Duodenal mucosa (tissue), 2 donors: ENCODE measurements around the gene ABCF3.

Experiments
- H3K27ac ChIP-seq: one replicate; pipeline ENCODE4 v1.7.0; 2013; ENCODE audit warnings: low read depth, low read length
- H3K27me3 ChIP-seq, 2 donors: one replicate each; pipeline ENCODE4 v1.7.0; 2013; ENCODE audit warnings: low read length in 2 of 2, control low read depth in 1 of 2; ENCODE audit not compliant: insufficient read depth in 2 of 2, control insufficient read depth in 1 of 2
- H3K36me3 ChIP-seq, 2 donors: one replicate each; pipeline ENCODE4 v1.7.0; 2013; ENCODE audit warnings: low read length in 2 of 2, control low read depth in 1 of 2; ENCODE audit not compliant: insufficient read depth in 2 of 2, control insufficient read depth in 1 of 2
- H3K4me1 ChIP-seq, 2 donors: one replicate each; pipeline ENCODE4 v1.7.0; 2013; ENCODE audit warnings: low read length in 2 of 2, control low read depth in 1 of 2; ENCODE audit not compliant: insufficient read depth in 2 of 2, control insufficient read depth in 1 of 2
- H3K4me3 ChIP-seq, 2 donors: one replicate each; pipeline ENCODE4 v1.7.0; 2013; ENCODE audit warnings: low read length in 2 of 2, low read depth in 1 of 2
- H3K9ac ChIP-seq, 2 donors: one replicate each; pipeline ENCODE4 v1.7.0; 2013; ENCODE audit warnings: low read length in 2 of 2, low read depth in 1 of 2
- H3K9me3 ChIP-seq, 2 donors: one replicate each; pipeline ENCODE4 v1.7.0; 2013; ENCODE audit warnings: low read length in 2 of 2, control low read depth in 1 of 2; ENCODE audit not compliant: control insufficient read depth in 1 of 2

ABCF3 gene, protein sequence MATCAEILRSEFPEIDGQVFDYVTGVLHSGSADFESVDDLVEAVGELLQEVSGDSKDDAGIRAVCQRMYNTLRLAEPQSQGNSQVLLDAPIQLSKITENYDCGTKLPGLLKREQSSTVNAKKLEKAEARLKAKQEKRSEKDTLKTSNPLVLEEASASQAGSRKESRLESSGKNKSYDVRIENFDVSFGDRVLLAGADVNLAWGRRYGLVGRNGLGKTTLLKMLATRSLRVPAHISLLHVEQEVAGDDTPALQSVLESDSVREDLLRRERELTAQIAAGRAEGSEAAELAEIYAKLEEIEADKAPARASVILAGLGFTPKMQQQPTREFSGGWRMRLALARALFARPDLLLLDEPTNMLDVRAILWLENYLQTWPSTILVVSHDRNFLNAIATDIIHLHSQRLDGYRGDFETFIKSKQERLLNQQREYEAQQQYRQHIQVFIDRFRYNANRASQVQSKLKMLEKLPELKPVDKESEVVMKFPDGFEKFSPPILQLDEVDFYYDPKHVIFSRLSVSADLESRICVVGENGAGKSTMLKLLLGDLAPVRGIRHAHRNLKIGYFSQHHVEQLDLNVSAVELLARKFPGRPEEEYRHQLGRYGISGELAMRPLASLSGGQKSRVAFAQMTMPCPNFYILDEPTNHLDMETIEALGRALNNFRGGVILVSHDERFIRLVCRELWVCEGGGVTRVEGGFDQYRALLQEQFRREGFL

DNA sequence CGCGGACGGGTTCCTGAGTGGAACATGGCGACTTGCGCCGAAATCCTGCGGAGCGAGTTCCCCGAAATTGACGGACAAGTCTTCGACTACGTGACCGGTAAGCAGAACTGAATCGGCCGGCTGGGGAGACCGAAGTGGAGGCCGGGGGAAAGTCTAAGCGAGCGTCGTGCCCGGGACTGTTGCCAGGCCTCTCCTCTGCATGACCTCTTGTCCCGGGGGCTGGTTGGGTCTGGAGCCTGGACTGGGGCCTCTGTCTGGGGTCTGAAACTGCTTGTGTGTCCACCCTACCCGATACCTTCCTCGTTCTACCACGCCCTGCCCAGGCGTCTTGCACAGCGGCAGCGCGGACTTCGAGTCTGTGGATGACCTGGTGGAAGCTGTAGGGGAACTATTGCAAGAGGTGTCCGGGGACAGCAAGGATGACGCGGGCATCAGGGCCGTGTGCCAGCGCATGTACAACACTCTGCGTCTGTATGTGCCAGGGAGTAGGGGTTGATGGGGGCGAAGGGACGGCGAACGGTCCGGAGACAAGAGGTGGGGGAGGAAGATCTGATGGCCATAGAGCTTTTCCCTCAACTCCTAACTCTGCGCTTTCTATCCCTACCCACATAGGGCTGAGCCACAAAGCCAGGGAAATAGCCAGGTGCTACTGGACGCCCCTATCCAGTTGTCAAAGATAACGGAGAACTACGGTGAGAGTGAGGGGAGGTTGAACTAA, at the start of gene ABCF3:
TSS of gene ABCF3 (plus strand) at position 16 of the 718 bp plus-strand sequence. CDS start at position 25, 9 bp downstream.
- Histone ChIP-seq H3K9ac (peak within 1 kb of the TSS; percentile 96), H3K36me3 (peaks cover 49 to 68% of the 10 kb centered on the region in 2 donors), H3K4me1 (peaks cover 18 to 21% of the 10 kb centered on the region in 2 donors), H3K27me3 (no peaks in the 10 kb centered on the region), H3K27ac (peak within 1 kb of the TSS; percentile 67), H3K9me3 (no peaks in the 10 kb centered on the region), H3K4me3 (peak within 1 kb of the TSS; percentile 98 to 99)

DNA sequence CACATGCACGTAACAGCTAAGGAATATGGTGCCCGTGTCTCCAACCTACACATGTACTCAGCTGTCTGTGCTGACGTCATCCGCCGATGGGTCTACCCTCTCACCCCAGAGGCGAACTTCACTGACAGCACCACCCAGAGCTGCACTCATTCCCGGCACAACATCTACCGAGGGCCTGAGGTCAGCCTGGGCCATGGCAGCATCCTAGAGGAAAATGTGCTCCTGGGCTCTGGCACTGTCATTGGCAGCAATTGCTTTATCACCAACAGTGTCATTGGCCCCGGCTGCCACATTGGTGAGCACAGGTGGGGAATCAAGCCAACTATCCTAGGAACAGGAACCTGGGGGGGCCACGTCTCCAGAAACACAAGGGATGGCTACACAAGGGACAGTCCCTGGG, 45.6 kb upstream of the ABCF3 start:
- Histone ChIP-seq H3K36me3 (peaks cover 52 to 68% of the 10 kb centered on the region in 2 donors), H3K27ac (no peak overlapping the region), H3K27me3 (no peaks in the 10 kb centered on the region), H3K4me1 (peaks cover 20 to 24% of the 10 kb centered on the region in 2 donors), H3K4me3 (no peak overlapping the region), H3K9me3 (no peaks in the 10 kb centered on the region), H3K9ac (no peak overlapping the region)

DNA sequence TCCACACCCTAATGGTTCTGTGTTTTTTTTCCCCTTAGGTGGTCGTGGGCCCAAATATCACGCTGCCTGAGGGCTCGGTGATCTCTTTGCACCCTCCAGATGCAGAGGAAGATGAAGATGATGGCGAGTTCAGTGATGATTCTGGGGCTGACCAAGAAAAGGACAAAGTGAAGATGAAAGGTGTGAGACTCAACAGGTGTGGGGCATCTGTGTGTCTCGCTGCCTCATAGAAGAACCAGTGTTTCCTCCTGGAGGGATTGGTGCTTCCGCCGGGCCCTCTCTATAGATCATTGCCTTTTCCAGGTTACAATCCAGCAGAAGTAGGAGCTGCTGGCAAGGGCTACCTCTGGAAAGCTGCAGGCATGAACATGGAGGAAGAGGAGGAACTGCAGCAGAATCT, 43.8 kb upstream of the ABCF3 start:
- H3K4me3 ChIP-seq: no peak overlapping the region
- no peak overlapping the region for H3K27ac ChIP-seq
- no peaks in the 10 kb centered on the region for H3K9me3 ChIP-seq
- no peaks in the 10 kb centered on the region for H3K27me3 ChIP-seq
- H3K9ac ChIP-seq: no peak overlapping the region
- H3K4me1 ChIP-seq: peaks cover 7 to 10% of the 10 kb centered on the region in 2 donors
- peaks cover 50 to 66% of the 10 kb centered on the region in 2 donors for H3K36me3 ChIP-seq

DNA sequence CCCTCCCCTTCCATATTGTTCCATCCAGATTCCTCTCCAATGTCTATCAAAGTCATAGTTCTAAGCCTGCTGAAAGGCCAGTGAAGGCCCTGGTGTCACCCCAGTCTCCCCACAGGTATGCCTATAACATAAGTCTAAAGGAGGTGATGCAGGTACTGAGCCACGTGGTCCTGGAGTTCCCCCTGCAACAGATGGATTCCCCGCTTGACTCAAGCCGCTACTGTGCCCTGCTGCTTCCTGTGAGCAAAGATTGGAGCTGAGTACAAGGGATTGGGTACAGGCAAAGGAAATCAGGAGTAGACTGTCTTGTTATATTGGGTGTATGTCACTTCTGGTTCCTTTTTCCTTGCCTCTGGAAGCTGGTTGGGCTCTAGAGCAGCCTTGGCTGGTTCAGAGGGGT, 42.7 kb upstream of the ABCF3 start:
- Histone ChIP-seq H3K4me3 (no peak overlapping the region), H3K4me1 (peaks cover 6 to 7% of the 10 kb centered on the region in 2 donors), H3K9ac (no peak overlapping the region), H3K36me3 (peaks cover 48 to 58% of the 10 kb centered on the region in 2 donors), H3K9me3 (no peaks in the 10 kb centered on the region), H3K27ac (no peak overlapping the region), H3K27me3 (no peaks in the 10 kb centered on the region)

DNA sequence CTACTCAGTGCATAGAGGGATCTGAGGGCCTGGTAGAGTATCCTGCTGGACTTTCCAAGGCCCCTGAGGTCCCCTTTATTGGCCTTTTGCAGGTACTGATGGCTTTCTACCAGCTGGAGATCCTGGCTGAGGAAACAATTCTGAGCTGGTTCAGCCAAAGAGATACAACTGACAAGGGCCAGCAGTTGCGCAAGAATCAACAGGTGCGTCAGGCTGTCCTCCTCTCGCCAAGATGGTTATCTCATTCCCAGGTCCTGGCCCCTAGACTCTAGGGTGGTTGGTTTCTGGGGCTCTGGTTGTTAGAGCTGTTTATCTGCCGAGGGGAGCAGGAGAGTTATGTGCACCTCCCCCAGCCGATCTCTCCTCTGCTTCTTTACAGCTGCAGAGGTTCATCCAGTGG, 41.5 kb upstream of the ABCF3 start:
- H3K36me3 ChIP-seq: peaks cover 48 to 56% of the 10 kb centered on the region in 2 donors
- H3K4me3 ChIP-seq: no peak overlapping the region
- H3K27me3 ChIP-seq: no peaks in the 10 kb centered on the region
- peaks cover 6 to 7% of the 10 kb centered on the region in 2 donors for H3K4me1 ChIP-seq
- H3K9ac ChIP-seq: no peak overlapping the region
- no peaks in the 10 kb centered on the region for H3K9me3 ChIP-seq
- H3K27ac ChIP-seq: no peak overlapping the region

DNA sequence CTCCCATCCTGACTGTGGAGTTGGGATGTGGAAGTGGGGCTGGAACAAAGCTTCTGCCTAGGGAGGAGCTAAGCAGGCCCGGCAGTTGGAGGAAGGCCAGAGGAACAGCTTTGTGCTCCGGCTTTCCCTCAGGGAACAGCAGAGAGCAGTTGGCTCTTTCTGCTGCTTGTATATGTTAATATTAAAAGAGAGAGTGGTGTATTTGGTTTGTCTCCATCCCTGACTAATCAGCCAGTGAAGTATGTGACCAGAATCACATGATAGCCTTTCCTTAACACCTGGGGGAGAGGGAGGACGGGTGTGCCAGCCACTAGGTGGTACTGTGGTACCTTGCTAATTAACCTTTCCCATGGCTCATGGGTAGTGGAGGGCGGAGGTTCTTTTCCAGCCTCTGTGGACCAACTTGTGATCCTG, 40.9 kb upstream of the ABCF3 start:
- Histone ChIP-seq H3K4me3 (no peak overlapping the region), H3K27me3 (no peaks in the 10 kb centered on the region), H3K4me1 (peaks cover 6 to 7% of the 10 kb centered on the region in 2 donors), H3K9me3 (no peaks in the 10 kb centered on the region), H3K27ac (no peak overlapping the region), H3K36me3 (peaks cover 47 to 52% of the 10 kb centered on the region in 2 donors), H3K9ac (no peak overlapping the region)

DNA sequence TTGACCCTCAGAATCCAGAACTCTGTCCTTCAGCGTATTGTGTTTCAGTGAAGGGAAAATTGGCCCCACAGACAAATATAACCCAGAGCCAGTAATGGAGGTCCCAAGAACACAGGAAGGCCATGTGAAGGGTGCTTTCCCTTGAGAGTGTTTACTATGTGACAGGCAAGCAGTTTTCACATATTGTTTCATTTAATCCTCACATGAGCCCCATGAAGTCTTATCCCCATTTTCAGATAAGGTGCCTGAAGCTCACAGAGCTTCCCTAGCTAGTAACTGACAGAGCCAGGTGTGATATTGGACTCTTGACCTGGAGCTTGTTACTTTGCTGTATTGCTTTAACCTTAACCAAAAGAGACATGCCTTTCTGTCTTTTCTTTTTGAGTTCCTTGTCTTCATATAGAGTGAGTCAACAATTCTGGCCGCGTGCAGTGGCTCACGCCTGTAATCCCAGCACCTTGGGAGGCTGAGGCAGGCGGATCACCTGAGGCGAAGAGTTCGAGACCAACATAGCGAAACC, 40.2 kb upstream of the ABCF3 start:
- peaks cover 6 to 7% of the 10 kb centered on the region in 2 donors for H3K4me1 ChIP-seq
- H3K4me3 ChIP-seq: no peak overlapping the region
- H3K36me3 ChIP-seq: peaks cover 40 to 45% of the 10 kb centered on the region in 2 donors
- no peak overlapping the region for H3K9ac ChIP-seq
- no peaks in the 10 kb centered on the region for H3K27me3 ChIP-seq
- H3K9me3 ChIP-seq: no peaks in the 10 kb centered on the region
- H3K27ac ChIP-seq: no peak overlapping the region

DNA sequence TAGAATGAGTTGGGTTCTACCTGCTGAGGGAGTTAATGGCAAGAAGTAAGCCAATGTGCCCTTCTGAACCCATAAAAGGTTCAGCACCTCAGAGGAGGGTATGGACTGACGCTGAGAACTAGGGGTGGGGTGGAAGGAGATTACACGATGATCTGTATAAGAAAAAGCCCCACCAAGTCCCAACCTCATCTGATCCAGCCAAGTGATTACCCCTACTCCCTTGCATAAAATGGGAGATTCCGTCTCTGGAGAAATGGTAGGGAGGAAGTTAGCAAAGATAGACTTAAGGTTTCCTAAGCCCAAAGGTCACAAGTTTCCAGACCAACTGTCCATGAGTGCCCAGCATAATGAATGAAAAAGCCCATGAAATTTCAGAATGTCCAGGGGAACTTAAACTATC, 37.9 kb upstream of the ABCF3 start:
- Histone ChIP-seq H3K4me3 (no peak overlapping the region), H3K9ac (no peak overlapping the region), H3K9me3 (no peaks in the 10 kb centered on the region)

DNA sequence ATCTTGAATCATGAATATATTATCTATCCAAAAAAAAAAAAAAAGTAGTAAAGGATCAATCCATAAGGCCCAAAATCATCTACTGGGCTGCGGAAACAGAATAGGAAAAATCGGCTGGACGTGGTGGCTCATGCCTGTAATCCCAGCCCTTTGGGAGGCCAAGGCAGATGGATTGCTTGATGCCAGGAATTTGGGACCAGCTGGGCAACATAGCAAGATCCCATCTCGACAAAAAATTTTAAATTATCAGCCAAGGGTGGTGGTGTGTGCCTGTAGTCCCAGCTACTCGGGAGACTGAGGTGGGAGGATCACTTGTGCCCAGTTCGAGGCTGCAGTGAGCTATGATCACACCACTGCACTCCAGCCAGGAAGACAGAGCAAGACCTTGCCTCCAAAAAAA, 36.9 kb upstream of the ABCF3 start:
- Histone ChIP-seq H3K4me3 (no peak overlapping the region), H3K9me3 (no peaks in the 10 kb centered on the region), H3K27me3 (no peaks in the 10 kb centered on the region), H3K4me1 (peaks cover 6 to 7% of the 10 kb centered on the region in 2 donors), H3K9ac (no peak overlapping the region), H3K36me3 (peaks cover 10 to 12% of the 10 kb centered on the region in 2 donors), H3K27ac (no peak overlapping the region)

More for the DNA sequence above, 37.9 kb upstream of the ABCF3 start:
- Histone ChIP-seq H3K27ac (no peak overlapping the region), H3K4me1 (peaks cover 6 to 7% of the 10 kb centered on the region in 2 donors), H3K36me3 (peaks cover 19 to 23% of the 10 kb centered on the region in 2 donors), H3K27me3 (no peaks in the 10 kb centered on the region)
